ENCODE results near the gene KRTAP5-3.

The KRTAP5-3 gene

DNA sequence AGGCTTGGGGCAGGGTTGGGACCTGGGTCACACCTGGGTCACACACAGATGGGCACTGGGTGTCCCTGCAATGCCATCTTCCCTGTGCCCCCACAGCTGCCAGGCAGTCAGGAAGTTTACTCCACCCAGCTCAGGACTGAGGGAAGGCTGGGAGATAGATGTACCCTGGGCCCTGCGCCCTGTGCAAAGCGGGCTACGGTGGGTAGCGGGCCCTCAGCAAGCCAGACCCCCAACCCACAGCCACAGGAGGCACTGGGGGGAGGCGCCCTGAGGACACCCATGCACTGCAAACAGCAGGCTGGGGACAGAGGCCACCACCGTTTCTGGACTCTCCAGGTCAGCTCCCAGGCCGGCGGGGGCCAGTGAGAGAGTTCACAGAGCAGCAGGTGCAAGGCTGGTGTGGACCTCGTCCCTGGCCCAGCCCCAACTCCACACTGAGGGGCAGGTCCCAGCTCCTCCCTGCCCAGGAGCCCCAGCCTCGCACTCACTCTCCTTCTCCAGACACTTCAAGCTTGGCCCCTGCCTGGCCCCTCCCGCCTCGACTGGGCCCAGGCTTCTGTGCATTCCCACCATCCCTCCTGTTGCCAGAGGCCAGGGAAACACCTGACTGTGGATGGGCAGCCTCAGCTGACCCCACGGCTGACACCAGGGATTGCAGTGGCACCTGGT is 41.1 kb downstream of the KRTAP5-3 start:
- TF ChIP-seq, protein P1, sequence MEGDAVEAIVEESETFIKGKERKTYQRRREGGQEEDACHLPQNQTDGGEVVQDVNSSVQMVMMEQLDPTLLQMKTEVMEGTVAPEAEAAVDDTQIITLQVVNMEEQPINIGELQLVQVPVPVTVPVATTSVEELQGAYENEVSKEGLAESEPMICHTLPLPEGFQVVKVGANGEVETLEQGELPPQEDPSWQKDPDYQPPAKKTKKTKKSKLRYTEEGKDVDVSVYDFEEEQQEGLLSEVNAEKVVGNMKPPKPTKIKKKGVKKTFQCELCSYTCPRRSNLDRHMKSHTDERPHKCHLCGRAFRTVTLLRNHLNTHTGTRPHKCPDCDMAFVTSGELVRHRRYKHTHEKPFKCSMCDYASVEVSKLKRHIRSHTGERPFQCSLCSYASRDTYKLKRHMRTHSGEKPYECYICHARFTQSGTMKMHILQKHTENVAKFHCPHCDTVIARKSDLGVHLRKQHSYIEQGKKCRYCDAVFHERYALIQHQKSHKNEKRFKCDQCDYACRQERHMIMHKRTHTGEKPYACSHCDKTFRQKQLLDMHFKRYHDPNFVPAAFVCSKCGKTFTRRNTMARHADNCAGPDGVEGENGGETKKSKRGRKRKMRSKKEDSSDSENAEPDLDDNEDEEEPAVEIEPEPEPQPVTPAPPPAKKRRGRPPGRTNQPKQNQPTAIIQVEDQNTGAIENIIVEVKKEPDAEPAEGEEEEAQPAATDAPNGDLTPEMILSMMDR (IDR thresholded peaks at IDR 0.05; ENCODE audit: control insufficient read depth, insufficient read depth, low read depth, low read length, missing control alignments), result no peak
- no peak overlapping the region for H3K4me3 ChIP-seq (ENCODE audit: control insufficient read depth, low read depth, low read length)
- no peak for DNase-seq (ENCODE audit: low read depth)

DNA sequence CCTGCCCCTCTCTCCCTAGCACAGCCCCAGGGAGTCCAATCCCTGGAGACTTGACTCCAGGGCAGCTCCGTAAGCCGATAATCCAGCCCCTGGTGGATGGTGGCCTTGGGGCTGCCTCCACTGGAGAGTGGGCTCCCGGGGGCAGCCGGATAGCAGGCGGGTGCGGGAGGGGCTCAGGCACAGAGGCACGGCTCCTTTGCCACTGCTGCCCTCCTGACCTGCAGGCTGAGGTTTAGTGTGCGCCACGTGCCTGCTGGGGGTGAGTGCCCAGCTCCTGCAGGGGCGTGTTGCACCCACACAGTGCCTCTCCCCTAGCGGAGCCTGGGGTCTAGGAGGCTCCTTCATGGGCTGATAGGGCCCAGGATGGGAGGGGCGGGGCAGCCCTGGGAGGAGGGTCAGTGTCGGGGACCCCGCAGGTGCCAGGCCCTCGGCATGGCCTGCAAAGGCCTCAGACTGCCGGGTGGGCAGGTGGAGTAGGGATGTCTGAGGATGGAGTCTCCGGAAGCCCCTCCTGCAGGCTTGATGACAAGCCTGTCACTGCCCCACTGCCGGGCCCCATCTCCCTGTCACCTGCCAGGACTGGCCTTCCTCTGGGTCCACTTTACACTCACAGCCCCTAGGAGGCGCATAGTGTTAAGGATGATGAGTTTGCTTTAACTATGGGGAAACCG is 41.7 kb downstream of the KRTAP5-3 start:
- TF ChIP-seq, protein P1 (IDR thresholded peaks at IDR 0.05; ENCODE audit: control insufficient read depth, insufficient read depth, low read depth, low read length, missing control alignments), result no peak

DNA sequence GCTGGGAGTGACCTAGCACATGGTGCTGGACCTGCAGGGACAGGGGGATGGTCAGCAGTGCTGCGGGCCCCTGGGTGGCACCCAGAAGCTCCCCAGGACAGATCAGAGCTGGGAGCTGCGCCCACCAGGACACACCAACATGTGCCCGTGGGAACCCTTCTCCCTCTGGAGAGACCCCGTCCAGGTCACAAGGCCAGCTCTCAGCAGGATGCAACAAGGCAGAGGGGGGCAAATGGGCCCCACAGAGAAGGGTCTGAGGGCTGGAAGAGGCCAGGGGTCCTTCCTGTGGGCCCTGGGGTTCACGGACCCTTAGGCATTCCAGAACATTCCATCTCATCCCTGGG is 42.4 kb downstream of the KRTAP5-3 start:
- TF ChIP-seq, protein P1 (IDR thresholded peaks at IDR 0.05; ENCODE audit: control insufficient read depth, insufficient read depth, low read depth, low read length, missing control alignments), result no peak
- H3K4me3 ChIP-seq (ENCODE audit: control insufficient read depth, low read depth, low read length), result no peak overlapping the region
- no peak for DNase-seq (ENCODE audit: low read depth)

More for the DNA sequence above, 41.7 kb downstream of the KRTAP5-3 start:
- no peak for DNase-seq (ENCODE audit: low read depth)
- no peak overlapping the region for H3K4me3 ChIP-seq (ENCODE audit: control insufficient read depth, low read depth, low read length)

DNA sequence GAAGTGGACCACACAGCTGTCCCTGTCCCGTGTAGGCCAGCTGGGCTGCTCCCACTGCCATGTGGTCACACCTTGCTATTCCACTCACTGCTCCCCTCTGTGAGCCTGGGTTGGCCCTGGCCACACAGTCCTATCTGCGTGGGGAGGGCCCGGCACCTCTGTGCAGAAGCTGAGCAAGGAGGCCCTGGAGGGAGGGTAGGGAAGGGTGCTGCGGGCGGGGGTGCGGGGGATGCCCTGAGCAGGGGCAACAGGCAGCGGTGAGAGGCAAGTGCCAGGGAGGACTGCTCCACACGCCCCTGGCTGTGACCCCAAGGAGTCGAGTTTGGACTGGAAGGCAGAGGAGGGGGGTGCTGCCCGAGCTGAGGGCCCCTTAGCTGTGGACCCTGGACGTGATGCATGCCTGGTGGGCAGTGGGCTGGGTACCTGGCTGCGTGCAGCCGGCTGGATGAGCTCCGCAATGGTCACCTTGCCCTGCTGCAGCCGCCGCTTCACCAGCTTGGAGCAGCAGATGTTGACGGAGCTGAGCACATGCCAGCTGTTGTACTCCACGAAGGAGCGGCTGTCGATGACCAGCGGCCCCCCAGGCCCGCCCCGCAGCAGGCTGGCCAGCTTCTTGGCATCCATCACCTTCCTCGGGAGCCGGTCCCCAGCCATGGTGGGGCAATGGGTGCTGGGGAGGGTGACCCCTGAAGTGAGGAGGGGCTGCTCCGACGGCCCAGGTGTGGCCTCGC is 42.9 kb downstream of the KRTAP5-3 start:
- TF ChIP-seq, protein P1 (IDR thresholded peaks at IDR 0.05; ENCODE audit: control insufficient read depth, insufficient read depth, low read depth, low read length, missing control alignments), result no peak
- H3K4me3 ChIP-seq (ENCODE audit: control insufficient read depth, low read depth, low read length), result no peak overlapping the region
- DNase-seq (ENCODE audit: low read depth), result no peak

DNA sequence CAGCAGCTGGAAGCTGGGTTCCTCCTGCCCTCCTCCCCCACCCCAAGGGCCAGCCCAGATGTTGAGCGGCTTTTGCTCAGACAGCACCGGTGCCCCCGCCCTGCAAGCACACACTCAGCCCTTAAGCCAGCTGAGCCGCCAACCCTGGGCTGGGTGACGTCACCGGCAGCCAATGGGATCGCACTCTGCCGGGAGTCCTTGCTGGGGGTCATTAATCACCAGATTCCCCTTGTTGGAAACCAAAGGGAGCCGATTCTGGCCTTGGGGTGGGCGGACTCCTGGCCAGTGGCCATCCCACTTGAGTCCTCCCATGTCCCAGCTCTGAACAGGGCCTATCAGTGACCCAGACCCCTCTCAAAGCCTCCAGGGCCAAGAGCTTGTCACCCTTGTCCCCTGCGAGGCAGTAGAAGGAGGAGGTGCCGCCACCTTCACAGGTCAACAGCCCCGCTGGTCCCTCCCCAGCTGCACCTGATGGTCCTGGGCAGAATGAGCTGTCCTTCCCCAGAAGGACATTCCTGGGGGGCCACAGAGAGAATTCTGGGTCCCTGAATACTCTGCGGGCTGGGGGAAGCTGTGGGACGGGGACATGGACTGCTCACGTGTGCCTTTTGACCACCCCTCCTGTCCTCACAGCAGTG is 43.6 kb downstream of the KRTAP5-3 start:
- TF ChIP-seq, protein P1 (IDR thresholded peaks at IDR 0.05; ENCODE audit: control insufficient read depth, insufficient read depth, low read depth, low read length, missing control alignments), result no peak
- DNase-seq (ENCODE audit: low read depth), result peak; percentile 32
- no peak overlapping the region for H3K4me3 ChIP-seq (ENCODE audit: control insufficient read depth, low read depth, low read length)

DNA sequence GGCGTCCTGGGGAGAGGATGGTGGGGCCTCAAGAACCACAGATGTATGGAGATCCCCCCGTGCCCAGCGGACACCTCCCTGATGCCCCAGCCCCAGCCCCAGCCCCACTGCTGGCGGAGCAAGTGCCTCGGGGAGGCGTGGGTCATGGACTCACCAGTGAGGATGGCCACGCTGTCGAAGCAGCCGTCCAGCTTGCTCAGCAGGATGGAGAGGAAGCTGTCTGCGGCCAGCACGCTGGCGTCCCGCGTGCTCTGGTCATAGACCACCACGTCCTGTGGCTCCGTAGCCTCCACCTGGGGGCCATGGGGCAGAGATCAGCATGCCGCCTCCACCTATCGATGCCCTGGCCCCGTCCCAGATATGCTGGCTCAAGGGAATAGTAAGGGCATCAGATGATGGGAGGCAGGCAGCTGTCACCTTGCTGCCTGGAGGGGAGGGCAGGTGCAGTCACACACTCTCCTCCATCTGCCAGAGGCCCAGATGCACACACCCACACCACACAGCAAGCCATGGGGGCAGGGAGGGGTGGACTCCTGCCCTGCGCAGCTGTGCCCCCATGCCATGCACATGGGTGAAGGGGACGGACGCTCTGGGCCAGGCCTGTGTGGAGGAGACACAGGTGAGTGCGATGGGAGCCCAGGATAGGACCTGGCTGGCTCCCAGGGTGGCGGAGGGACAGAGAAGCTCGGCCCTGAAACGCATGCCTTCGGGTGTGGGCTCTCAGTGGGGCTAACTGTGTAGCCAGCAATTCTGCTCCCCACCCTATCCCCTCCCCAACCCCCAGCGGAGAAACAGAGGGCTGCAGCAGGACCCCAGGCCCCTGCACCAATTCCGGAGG is 44.3 kb downstream of the KRTAP5-3 start:
- no peak for DNase-seq (ENCODE audit: low read depth)
- no peak overlapping the region for H3K4me3 ChIP-seq (ENCODE audit: control insufficient read depth, low read depth, low read length)
- TF ChIP-seq, protein P1 (IDR thresholded peaks at IDR 0.05; ENCODE audit: control insufficient read depth, insufficient read depth, low read depth, low read length, missing control alignments), result no peak
